HEK293 (cell line): ENCODE results near the gene HGS.
"Not testable (repeated sequence)": the region's sequence is repeated elsewhere in the genome, so short reads cannot be mapped to it uniquely, and the experiment has no call there.

Source experiments
- CTCF ChIA-PET: fragments of 350-600 bp; formaldehyde crosslinking; extraction: SDS; loops from one replicate; lab custom pipeline; 2021; ENCODE audit warnings: antibody characterized with exemption; lab: Yijun Ruan, JAX
- POLR2A ChIA-PET: fragments of 300-600 bp; formaldehyde crosslinking; extraction: SDS; loops from one replicate; lab custom pipeline; 2020; ENCODE audit warnings: antibody characterized with exemption, inconsistent platforms; lab: Yijun Ruan, JAX
- H3K27ac ChIP-seq: fragments of 200-500 bp; sonication (Bioruptor generic); 2 replicates; pipeline ENCODE4 v1.5.1; 2014; ENCODE audit warnings: low read depth, low read length, control low read depth, inconsistent platforms; ENCODE audit errors: extremely low read depth
- H3K36me3 ChIP-seq, 2 experiments: fragments of 200-500 bp in 1 of 2; sonication (Bioruptor generic) in 1 of 2; 1 replicate in 1 of 2; 2 replicates in 1 of 2; pipeline ENCODE4 v1.5.1; 2014 to 2017; ENCODE audit warnings: inconsistent platforms in 2 of 2, low read length in 2 of 2; ENCODE audit not compliant: control insufficient read depth in 2 of 2, insufficient read depth in 1 of 2
- H3K4me1 ChIP-seq: fragments of 200-500 bp; sonication (Bioruptor generic); 2 replicates; pipeline ENCODE4 v1.5.1; 2014; ENCODE audit warnings: mild to moderate bottlenecking, low read length, inconsistent platforms; ENCODE audit not compliant: control insufficient read depth, insufficient read depth
- H3K4me3 ChIP-seq: 2 replicates; pipeline ENCODE4 v1.5.1; 2011; ENCODE audit warnings: low read depth, mild to moderate bottlenecking, control low read depth, low read length, moderate library complexity
- H3K9me3 ChIP-seq: fragments of 200-500 bp; sonication (Bioruptor generic); 2 replicates; pipeline ENCODE4 v1.5.1; 2014; ENCODE audit warnings: low read depth, low read length, inconsistent platforms; ENCODE audit not compliant: control insufficient read depth, insufficient read depth
- BCL11A ChIP-seq: fragments of 450-650 bp; formaldehyde crosslinking; IDR thresholded peaks from 2 replicates; pipeline ENCODE4 v1.5.1; 2016; ENCODE audit warnings: low read depth, missing biosample characterization, missing genetic modification characterization
- GLIS1 ChIP-seq: fragments of 450-650 bp; formaldehyde crosslinking; IDR thresholded peaks from 2 replicates; pipeline ENCODE4 v1.5.1; 2016; ENCODE audit warnings: missing biosample characterization, missing genetic modification characterization
- GLIS2 ChIP-seq: fragments of 450-650 bp; formaldehyde crosslinking; IDR thresholded peaks from 2 replicates; pipeline ENCODE4 v1.5.1; 2016; ENCODE audit warnings: missing biosample characterization, missing genetic modification characterization
- IKZF3 ChIP-seq: fragments of 450-650 bp; IDR thresholded peaks from 2 replicates; pipeline ENCODE4 v1.5.0; 2018; ENCODE audit warnings: missing biosample characterization, mild to moderate bottlenecking, missing genetic modification characterization, moderate library complexity
- KLF10 ChIP-seq: fragments of 450-650 bp; IDR thresholded peaks from 2 replicates; pipeline ENCODE4 v1.5.1; 2018; ENCODE audit warnings: missing biosample characterization, mild to moderate bottlenecking, missing genetic modification characterization
- SCRT1 ChIP-seq: fragments of 450-650 bp; formaldehyde crosslinking; IDR thresholded peaks from 2 replicates; pipeline ENCODE4 v1.5.1; 2016; ENCODE audit warnings: missing biosample characterization, missing genetic modification characterization, borderline replicate concordance
- SCRT2 ChIP-seq: fragments of 450-650 bp; formaldehyde crosslinking; IDR thresholded peaks from 2 replicates; pipeline ENCODE4 v1.5.1; 2016; ENCODE audit warnings: missing biosample characterization, missing genetic modification characterization
- ZBTB8A ChIP-seq: fragments of 450-650 bp; formaldehyde crosslinking; IDR thresholded peaks from 2 replicates; pipeline ENCODE4 v1.5.1; 2016; ENCODE audit warnings: missing biosample characterization, missing genetic modification characterization
- ZEB2 ChIP-seq: fragments of 450-650 bp; formaldehyde crosslinking; IDR thresholded peaks from 2 replicates; pipeline ENCODE4 v1.5.1; 2016; ENCODE audit warnings: missing biosample characterization, missing genetic modification characterization
- ZFHX2 ChIP-seq: fragments of 450-650 bp; formaldehyde crosslinking; conservative IDR thresholded peaks from 2 replicates; pipeline ENCODE4 v1.5.1; 2016; ENCODE audit warnings: missing biosample characterization, missing genetic modification characterization
- ZNF146 ChIP-seq: fragments of 450-650 bp; formaldehyde crosslinking; IDR thresholded peaks from 2 replicates; pipeline ENCODE4 v1.5.1; 2016; ENCODE audit warnings: missing biosample characterization, missing genetic modification characterization
- ZNF2 ChIP-seq: fragments of 450-650 bp; formaldehyde crosslinking; IDR thresholded peaks from 2 replicates; pipeline ENCODE4 v1.5.1; 2016; ENCODE audit warnings: missing biosample characterization, missing genetic modification characterization
- ZNF654 ChIP-seq: fragments of 450-650 bp; formaldehyde crosslinking; IDR thresholded peaks from 2 replicates; pipeline ENCODE4 v1.5.1; 2016; ENCODE audit warnings: low read depth, missing biosample characterization, missing genetic modification characterization
- TF ChIP-seq, protein P1 (sequence below): fragments of 450-650 bp; formaldehyde crosslinking; IDR thresholded peaks from 2 replicates; pipeline ENCODE4 v1.5.1; 2016; ENCODE audit warnings: missing biosample characterization, missing genetic modification characterization

The HGS gene

GRCh38 chr17:81672954-81673353, 10.9 kb upstream of the HGS start:
- ChIA-PET POLR2A (interaction anchor here (0.6 to 3.0 kb wide), 3 partner anchors 10 to 39 kb away, joined by 3 to 16 read pairs (median 3); partner anchors contain the start of genes ARL16 and HGS), CTCF (interaction anchor here (0.6 to 0.9 kb wide), 2 partner anchors 11 to 15 kb away, joined by 3 to 7 read pairs; partner anchors contain the start of genes ARL16 and HGS)
- no peak for TF ChIP-seq BCL11A (tag by site-specific recombination)
- peak; percentile 90 for TF ChIP-seq GLIS1 (tag by site-specific recombination)
- Histone ChIP-seq H3K27ac (no peak overlapping the region), H3K36me3 (peaks cover 47 to 72% of the 10 kb centered on the region in 2 experiments; a peak in 2 of 3 replicates), H3K4me1 (no peaks in the 10 kb centered on the region), H3K9me3 (no peaks in the 10 kb centered on the region), H3K4me3 (no peak overlapping the region)

DNA sequence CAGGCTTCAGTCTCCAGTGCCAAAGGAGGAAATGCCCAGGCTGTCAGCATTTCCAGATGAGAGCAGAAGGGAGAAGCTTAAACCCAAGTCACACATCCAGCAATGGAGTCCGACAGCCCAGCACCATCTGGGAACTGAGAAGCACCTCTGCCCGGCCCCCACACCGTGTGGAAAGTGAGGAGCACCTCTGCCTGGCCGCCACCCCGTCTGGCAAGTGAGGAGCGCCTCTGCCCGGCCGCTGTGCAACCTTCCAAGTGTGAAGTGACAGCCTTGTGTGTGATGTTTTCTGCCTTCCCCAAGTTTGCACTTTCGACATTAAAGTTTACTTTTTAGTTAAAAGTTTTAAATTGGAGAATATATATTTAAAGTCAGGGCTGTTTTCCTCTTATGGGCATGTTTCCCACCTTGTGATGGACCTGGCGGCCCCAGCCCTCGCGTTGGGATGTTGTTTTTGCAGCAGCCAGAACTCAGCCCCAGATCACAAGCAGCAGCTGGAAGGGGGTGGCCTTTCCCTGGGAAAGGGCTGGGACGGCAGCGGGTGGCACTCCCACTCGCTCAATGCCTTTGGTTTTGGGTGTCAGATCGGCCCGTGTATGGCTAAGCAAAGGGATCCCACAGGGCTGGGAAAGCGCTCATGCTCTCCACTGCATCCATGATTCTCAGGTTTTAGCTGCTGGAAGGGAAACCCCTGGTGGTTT, 10.1 kb upstream of the HGS start:
- Histone ChIP-seq H3K36me3 (peaks cover 40 to 64% of the 10 kb centered on the region in 2 experiments; a peak in 2 of 3 replicates), H3K4me3 (no peak overlapping the region), H3K27ac (peak overlapping the region; percentile 31; the same call in 1 of the 2 replicates), H3K4me1 (no peaks in the 10 kb centered on the region), H3K9me3 (no peaks in the 10 kb centered on the region)
- 0 out of 2 replicates have a peak, but pooled peaks have one; percentile 24 for TF ChIP-seq ZFHX2 (tag by site-specific recombination)
- no peak for TF ChIP-seq ZNF146
- no peak for TF ChIP-seq KLF10 (tag by site-specific recombination)
- POLR2A ChIA-PET, result interaction anchor here (2.7 to 3.0 kb wide), 2 partner anchors 9 to 11 kb away, joined by 16 to 18 read pairs; partner anchors contain the start of genes ARL16 and HGS
- CTCF ChIA-PET, result interaction anchor here (0.7 kb wide), 1 partner anchor 82 kb away, joined by 3 read pairs; no protein-coding TSS in a partner anchor

GRCh38 chr17:81675515-81676221, 8.1 kb upstream of the HGS start:
- H3K36me3 ChIP-seq, result peaks cover 24 to 50% of the 10 kb centered on the region in 2 experiments; a peak in 2 of 3 replicates
- not testable (repeated sequence) for H3K9me3 ChIP-seq, H3K27ac ChIP-seq, H3K4me3 ChIP-seq, H3K4me1 ChIP-seq
- CTCF ChIA-PET, result interaction anchor here (0.7 to 2.6 kb wide), 11 partner anchors 9 to 360 kb away, joined by 3 to 9 read pairs (median 6); partner anchors contain the start of genes ARL16, HGS, MRPL12 and SLC25A10
- peak; percentile 92; the same call in 1 of the 2 replicates for TF ChIP-seq SCRT1 (tag by site-specific recombination)
- peak; percentile 97 for TF ChIP-seq SCRT2 (tag by site-specific recombination)
- 0 out of 2 replicates have a peak, but pooled peaks have one; percentile 30 for TF ChIP-seq ZBTB8A (tag by site-specific recombination)
- TF ChIP-seq GLIS2 (tag by site-specific recombination), result peak; percentile 51; the same call in 1 of the 2 replicates
- TF ChIP-seq ZEB2 (tag by site-specific recombination), result peak; percentile 41; the same call in 1 of the 2 replicates
- TF ChIP-seq, protein P1, sequence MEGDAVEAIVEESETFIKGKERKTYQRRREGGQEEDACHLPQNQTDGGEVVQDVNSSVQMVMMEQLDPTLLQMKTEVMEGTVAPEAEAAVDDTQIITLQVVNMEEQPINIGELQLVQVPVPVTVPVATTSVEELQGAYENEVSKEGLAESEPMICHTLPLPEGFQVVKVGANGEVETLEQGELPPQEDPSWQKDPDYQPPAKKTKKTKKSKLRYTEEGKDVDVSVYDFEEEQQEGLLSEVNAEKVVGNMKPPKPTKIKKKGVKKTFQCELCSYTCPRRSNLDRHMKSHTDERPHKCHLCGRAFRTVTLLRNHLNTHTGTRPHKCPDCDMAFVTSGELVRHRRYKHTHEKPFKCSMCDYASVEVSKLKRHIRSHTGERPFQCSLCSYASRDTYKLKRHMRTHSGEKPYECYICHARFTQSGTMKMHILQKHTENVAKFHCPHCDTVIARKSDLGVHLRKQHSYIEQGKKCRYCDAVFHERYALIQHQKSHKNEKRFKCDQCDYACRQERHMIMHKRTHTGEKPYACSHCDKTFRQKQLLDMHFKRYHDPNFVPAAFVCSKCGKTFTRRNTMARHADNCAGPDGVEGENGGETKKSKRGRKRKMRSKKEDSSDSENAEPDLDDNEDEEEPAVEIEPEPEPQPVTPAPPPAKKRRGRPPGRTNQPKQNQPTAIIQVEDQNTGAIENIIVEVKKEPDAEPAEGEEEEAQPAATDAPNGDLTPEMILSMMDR (tag by site-specific recombination), result peak; percentile 73
- TF ChIP-seq ZNF2 (tag by site-specific recombination), result peak; percentile 72; the same call in 1 of the 2 replicates
- TF ChIP-seq ZNF654 (tag by site-specific recombination), result peak; percentile 71
- peak; percentile 56; the same call in 1 of the 2 replicates for TF ChIP-seq IKZF3
- 0 out of 2 replicates have a peak, but pooled peaks have one; percentile 10 for TF ChIP-seq GLIS1 (tag by site-specific recombination)
- POLR2A ChIA-PET, result interaction anchor here (0.6 to 2.7 kb wide), 7 partner anchors 9 to 76 kb away, joined by 3 to 18 read pairs (median 3); partner anchors contain the start of genes ARL16, HGS, MRPL12 and NPLOC4
